GM12872 (cell line): ENCODE measurements around the gene MTHFD2L.

ENCODE experiments used
- TF ChIP-seq, protein P1 (sequence below): IDR thresholded peaks from 3 replicates; pipeline ENCODE4 v1.5.1; 2011; ENCODE audit warnings: low read depth, mild to moderate bottlenecking, low read length, moderate library complexity; ENCODE audit not compliant: insufficient read depth

The MTHFD2L gene

DNA sequence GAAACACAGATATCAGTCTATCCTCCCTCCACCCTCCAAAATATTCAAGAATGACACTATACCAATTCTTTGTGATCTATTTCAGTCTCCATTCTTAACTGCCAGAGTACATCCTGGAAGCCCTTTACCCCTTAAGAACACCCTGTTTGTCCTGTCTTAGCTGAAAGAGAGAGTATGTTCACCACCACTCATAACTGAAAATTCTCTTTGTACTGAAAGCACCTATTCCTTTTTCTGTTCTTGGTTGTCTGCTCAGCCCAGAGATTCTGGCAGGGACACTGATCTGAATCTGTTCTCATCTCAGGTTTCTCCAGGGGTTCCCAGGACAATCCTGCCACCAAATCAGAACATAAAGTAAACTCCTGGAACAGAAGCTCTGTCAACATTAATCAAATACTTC is 181.6 kb downstream of the MTHFD2L start:
- TF ChIP-seq, protein P1, sequence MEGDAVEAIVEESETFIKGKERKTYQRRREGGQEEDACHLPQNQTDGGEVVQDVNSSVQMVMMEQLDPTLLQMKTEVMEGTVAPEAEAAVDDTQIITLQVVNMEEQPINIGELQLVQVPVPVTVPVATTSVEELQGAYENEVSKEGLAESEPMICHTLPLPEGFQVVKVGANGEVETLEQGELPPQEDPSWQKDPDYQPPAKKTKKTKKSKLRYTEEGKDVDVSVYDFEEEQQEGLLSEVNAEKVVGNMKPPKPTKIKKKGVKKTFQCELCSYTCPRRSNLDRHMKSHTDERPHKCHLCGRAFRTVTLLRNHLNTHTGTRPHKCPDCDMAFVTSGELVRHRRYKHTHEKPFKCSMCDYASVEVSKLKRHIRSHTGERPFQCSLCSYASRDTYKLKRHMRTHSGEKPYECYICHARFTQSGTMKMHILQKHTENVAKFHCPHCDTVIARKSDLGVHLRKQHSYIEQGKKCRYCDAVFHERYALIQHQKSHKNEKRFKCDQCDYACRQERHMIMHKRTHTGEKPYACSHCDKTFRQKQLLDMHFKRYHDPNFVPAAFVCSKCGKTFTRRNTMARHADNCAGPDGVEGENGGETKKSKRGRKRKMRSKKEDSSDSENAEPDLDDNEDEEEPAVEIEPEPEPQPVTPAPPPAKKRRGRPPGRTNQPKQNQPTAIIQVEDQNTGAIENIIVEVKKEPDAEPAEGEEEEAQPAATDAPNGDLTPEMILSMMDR, result no peak

DNA sequence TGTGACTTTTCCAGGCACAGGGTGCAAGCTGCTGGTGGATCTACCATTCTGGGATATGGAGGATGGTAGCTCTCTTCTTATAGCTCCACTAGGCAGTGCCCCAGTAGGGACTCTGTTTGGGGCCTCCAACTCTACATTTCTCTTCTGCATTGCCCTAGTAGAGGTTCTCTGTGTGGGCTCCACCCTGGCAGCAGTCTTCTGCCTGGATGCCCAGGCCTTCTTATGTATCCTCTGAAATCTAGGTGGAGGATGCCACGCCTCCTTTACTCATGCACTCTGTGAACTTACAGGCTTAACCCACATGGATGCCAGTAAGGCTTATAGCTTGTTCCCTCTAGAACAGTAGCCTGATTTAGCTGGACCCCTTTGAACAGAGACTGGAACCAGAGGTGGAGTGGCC is 186.1 kb downstream of the MTHFD2L start:
- TF ChIP-seq, protein P1, result no peak
